PC-3 (cell line): ENCODE measurements around the gene AEBP2.

Experiments
- CTCF ChIP-seq: fragments of 300-600 bp; sonication (generic); conservative IDR thresholded peaks from 2 replicates; pipeline ENCODE4 v1.5.1; 2017; ENCODE audit warnings: antibody characterized with exemption, low read depth, mild to moderate bottlenecking, low read length
- EZH2phosphoT487 ChIP-seq: fragments of 300-600 bp; sonication (generic); IDR thresholded peaks from 2 replicates; pipeline ENCODE4 v1.6.1; 2018; ENCODE audit warnings: mild to moderate bottlenecking, antibody characterized with exemption, low read length, borderline replicate concordance

GRCh38 chr12:19421503-19422282 lies 17.6 kb upstream of the AEBP2 start:
- TF ChIP-seq CTCF, result no peak
- no peak for TF ChIP-seq EZH2phosphoT487
